ENCODE results near the gene LCORL.

GRCh38 chr4:17997129-17997528 lies 24.4 kb downstream of the LCORL start:
- TF ChIP-seq CTCF (conservative IDR thresholded peaks at IDR 0.05; ENCODE audit: low read length) (no peak), EZH2phosphoT487 (IDR thresholded peaks at IDR 0.05; ENCODE audit: borderline replicate concordance) (no peak)
